Liver (tissue), 9 donors: ENCODE results near the gene HPCAL1. TPM values are rescaled to one million over a fixed set of nuclear protein-coding genes. Genes with fewer than 3 reads are reported as not detected.

Experiments used
- DNase-seq: peaks from one replicate; pipeline ENCODE4 v3.0.0-alpha.2; 2017; ENCODE audit warnings: low spot score
- H3K27ac ChIP-seq, 2 donors: one replicate each; pipeline ENCODE4 v1.7.0; 2013; ENCODE audit warnings: inconsistent platforms in 2 of 2, low read length in 2 of 2, control low read depth in 1 of 2, low read depth in 1 of 2, mild to moderate bottlenecking in 1 of 2
- H3K27me3 ChIP-seq, 4 donors: one replicate each; pipeline versions ENCODE4 v1.6.1 to v1.7.0; 2013; ENCODE audit warnings: low read length in 3 of 4, inconsistent platforms in 1 of 4, mild to moderate bottlenecking in 1 of 4, moderate library complexity in 1 of 4; ENCODE audit not compliant: control insufficient read depth in 4 of 4, insufficient read depth in 4 of 4
- H3K36me3 ChIP-seq, 4 donors: one replicate each; pipeline versions ENCODE4 v1.6.1 to v1.7.0; 2013; ENCODE audit warnings: low read length in 3 of 4, mild to moderate bottlenecking in 3 of 4, low read depth in 1 of 4, moderate library complexity in 1 of 4; ENCODE audit not compliant: control insufficient read depth in 4 of 4, insufficient read depth in 3 of 4
- H3K4me1 ChIP-seq, 4 donors: one replicate each; pipeline versions ENCODE4 v1.6.1 to v1.7.0; 2013; ENCODE audit warnings: low read length in 3 of 4, mild to moderate bottlenecking in 3 of 4, moderate library complexity in 1 of 4; ENCODE audit not compliant: control insufficient read depth in 4 of 4, insufficient read depth in 4 of 4
- H3K4me3 ChIP-seq, 3 donors: one replicate each; pipeline versions ENCODE4 v1.6.1 to v1.7.0; 2013; ENCODE audit warnings: low read length in 3 of 3, control low read depth in 1 of 3, low read depth in 1 of 3, mild to moderate bottlenecking in 1 of 3
- H3K9ac ChIP-seq, 2 donors: one replicate each; pipeline ENCODE4 v1.7.0; 2013; ENCODE audit warnings: low read length in 2 of 2, mild to moderate bottlenecking in 2 of 2, moderate library complexity in 2 of 2, control low read depth in 1 of 2, low read depth in 1 of 2
- H3K9me3 ChIP-seq, 4 donors: one replicate each; pipeline versions ENCODE4 v1.6.1 to v1.7.0; 2013; ENCODE audit warnings: low read length in 3 of 4; ENCODE audit not compliant: control insufficient read depth in 4 of 4
- ATF3 ChIP-seq: IDR thresholded peaks from 2 replicates; pipeline ENCODE4 v1.6.1; 2016; ENCODE audit warnings: antibody characterized with exemption
- CTCF ChIP-seq: fragments of 150-350 bp; IDR thresholded peaks from 2 replicates; pipeline ENCODE4 v1.5.1; 2017; ENCODE audit warnings: improper control_type of control experiment, low read depth, low read length; ENCODE audit not compliant: missing input control
- EGR1 ChIP-seq, 2 donors: IDR thresholded peaks; 2 replicates each; pipeline ENCODE4 v1.6.1; 2016 to 2018; ENCODE audit warnings: antibody characterized with exemption in 2 of 2, low read depth in 2 of 2
- FOXA1 ChIP-seq: IDR thresholded peaks from 2 replicates; pipeline ENCODE4 v1.6.1; 2016; ENCODE audit warnings: antibody characterized with exemption
- GABPA ChIP-seq, 2 donors: IDR thresholded peaks in 1 of 2; conservative IDR thresholded peaks in 1 of 2; 2 replicates each; pipeline ENCODE4 v1.6.1; 2016; ENCODE audit warnings: antibody characterized with exemption in 2 of 2, mild to moderate bottlenecking in 1 of 2, moderate library complexity in 1 of 2
- HNF4G ChIP-seq: IDR thresholded peaks from 2 replicates; pipeline ENCODE4 v1.6.1; 2016; ENCODE audit warnings: antibody characterized with exemption
- JUND ChIP-seq, 2 donors: IDR thresholded peaks; 2 replicates each; pipeline ENCODE4 v1.6.1; 2016; ENCODE audit warnings: antibody characterized with exemption in 2 of 2
- MAX ChIP-seq: IDR thresholded peaks from 2 replicates; pipeline ENCODE4 v1.6.1; 2016; ENCODE audit warnings: antibody characterized with exemption
- NR2F2 ChIP-seq: IDR thresholded peaks from 2 replicates; pipeline ENCODE4 v1.6.1; 2016; ENCODE audit warnings: antibody characterized with exemption
- RAD21 ChIP-seq, 2 donors: IDR thresholded peaks; 2 replicates each; pipeline ENCODE4 v1.6.1; 2016; ENCODE audit warnings: antibody characterized with exemption in 2 of 2, mild to moderate bottlenecking in 2 of 2
- TAF1 ChIP-seq: conservative IDR thresholded peaks from 2 replicates; pipeline ENCODE4 v1.6.1; 2016; ENCODE audit warnings: antibody characterized with exemption, mild to moderate bottlenecking
- YY1 ChIP-seq: IDR thresholded peaks from 2 replicates; pipeline ENCODE4 v1.6.1; 2016; ENCODE audit warnings: antibody characterized with exemption, mild to moderate bottlenecking
- ZBTB33 ChIP-seq: IDR thresholded peaks from 2 replicates; pipeline ENCODE4 v1.6.1; 2016; ENCODE audit warnings: antibody characterized with exemption
- WGBS: extraction: QIAGEN DNeasy Blood & Tissue Kit; methylation state at CpG from one replicate; pipeline ENCODE4 v1.1.7; 2013; 5-methylcytosine and 5-hydroxymethylcytosine counted together
- polyA plus RNA-seq, 2 donors: library from polyadenylated mRNA; stranded (reverse) in 1 of 2; unstranded in 1 of 2; fragments of 200-250 nt in 1 of 2; fragments of >200 nt in 1 of 2; fragmentation: Nextera tagmentation in 1 of 2; extraction: Ambion mirVana in 1 of 2; gene quantifications; one replicate each; pipeline versions ENCODE4 v1.2.1 to v1.2.3, GENCODE V29; 2013 to 2015
- total RNA-seq, 2 donors: library from RNA; depleted of rRNA; stranded (reverse); fragments of >200 nt; gene quantifications; one replicate each; pipeline ENCODE4 v1.2.3, GENCODE V29; 2014
- donor health status: healthy.
- donor health status: healthy.
- donor health status: healthy.
- donor health status: healthy.
- donor health status: healthy.

HPCAL1 gene
- total and polyA plus RNA-seq, 4 donors: 17.3 to 27.9 (median 22.9) TPM

GRCh38 chr2:10382354-10383061, 79.8 kb downstream of the HPCAL1 start (continued):
- no peak for TF ChIP-seq MAX
- no peak for TF ChIP-seq ZBTB33

GRCh38 chr2:10383960-10384734, 81.4 kb downstream of the HPCAL1 start:
- Histone ChIP-seq H3K9ac (no peak overlapping the region), H3K27me3 (no peaks in the 10 kb centered on the region), H3K36me3 (no peaks in the 10 kb centered on the region), H3K27ac (no peak overlapping the region), H3K4me1 (peaks cover 0 to 16% (median 7%) of the 10 kb centered on the region in 4 donors), H3K4me3 (no peak overlapping the region), H3K9me3 (no peaks in the 10 kb centered on the region)
- 82% methylated on average over 8 of the region's 8 CpGs for WGBS
- DNase-seq: no peak
- TF ChIP-seq CTCF (no peak), TAF1 (no peak), EGR1 (IDR thresholded peaks at IDR 0.05; ENCODE audit: low read depth in 2 of 2) (no peak), ZBTB33 (no peak), RAD21 (IDR thresholded peaks at IDR 0.05) (no peak)

- H3K4me3 ChIP-seq: no peak overlapping the region
- TF ChIP-seq JUND (IDR thresholded peaks at IDR 0.05) (no peak), ATF3 (no peak), GABPA (IDR thresholded peaks at IDR 0.05 in 1 of 2, conservative IDR thresholded peaks at IDR 0.05 in 1 of 2) (no peak), FOXA1 (no peak), EGR1 (IDR thresholded peaks at IDR 0.05; ENCODE audit: low read depth in 2 of 2) (no peak), HNF4G (no peak), MAX (no peak), NR2F2 (no peak), CTCF (no peak), YY1 (no peak)
- no peak overlapping the region for H3K27ac ChIP-seq
- H3K36me3 ChIP-seq: no peaks in the 10 kb centered on the region
- H3K9me3 ChIP-seq: no peaks in the 10 kb centered on the region
- WGBS: 96% methylated on average over 17 of the region's 17 CpGs
- peaks cover 0 to 7% (median 3%) of the 10 kb centered on the region in 4 donors for H3K4me1 ChIP-seq
- DNase-seq: no peak
- H3K27me3 ChIP-seq: no peaks in the 10 kb centered on the region
- no peak overlapping the region for H3K9ac ChIP-seq
Measured at GRCh38 chr2:10385501-10385900, 82.8 kb downstream of the HPCAL1 start.
